K562 (cell line): ENCODE results near the gene ZNF460. TPM values are rescaled to one million over a fixed set of nuclear protein-coding genes. Genes with fewer than 3 reads are reported as not detected.

Experiments
- E2F8 ChIP-seq: fragments of 450-650 bp; IDR thresholded peaks from 2 replicates; pipeline ENCODE4 v1.7.1; 2018; ENCODE audit warnings: mild to moderate bottlenecking, low read depth; ENCODE audit not compliant: partially characterized antibody
- ETS2 ChIP-seq: IDR thresholded peaks from 2 replicates; pipeline ENCODE4 v1.6.1; 2016; ENCODE audit warnings: borderline replicate concordance, missing genetic modification characterization, mild to moderate bottlenecking, moderate library complexity, missing compliant biosample characterization; ENCODE audit not compliant: poor library complexity, severe bottlenecking
- GTF2A2 ChIP-seq: IDR thresholded peaks from 2 replicates; pipeline ENCODE4 v1.6.1; 2016; ENCODE audit warnings: mild to moderate bottlenecking, missing genetic modification characterization, missing compliant biosample characterization
- LARP7 ChIP-seq: fragments of 450-650 bp; IDR thresholded peaks from 2 replicates; pipeline ENCODE4 v1.6.1; 2016
- MAFG ChIP-seq: fragments of 450-650 bp; conservative IDR thresholded peaks from 2 replicates; pipeline ENCODE4 v1.6.1; 2016; ENCODE audit warnings: missing genetic modification characterization, missing compliant biosample characterization
- MBD2 ChIP-seq: sonication (generic); IDR thresholded peaks from 2 replicates; pipeline ENCODE4 v1.6.1; 2016; ENCODE audit warnings: low read depth, borderline replicate concordance
- SIRT6 ChIP-seq: IDR thresholded peaks from one replicate; pipeline ENCODE4 v1.6.1; 2012; ENCODE audit warnings: low read depth, mild to moderate bottlenecking, control low read depth, inconsistent platforms, low read length, moderate library complexity
- ZC3H11A ChIP-seq: IDR thresholded peaks from 2 replicates; pipeline ENCODE4 v1.6.1; 2012; ENCODE audit warnings: low read depth, low read length, improper control_type of control experiment
- ZNF311 ChIP-seq: fragments of 250-450 bp; sonication (Bioruptor Pico); IDR thresholded peaks from 2 replicates; pipeline ENCODE4 v1.4.0; 2020; ENCODE audit warnings: mild to moderate bottlenecking, moderate library complexity
- ZNF586 ChIP-seq: fragments of 450-650 bp; formaldehyde crosslinking; conservative IDR thresholded peaks from 2 replicates; pipeline ENCODE4 v1.4.0; 2020; ENCODE audit warnings: mild to moderate bottlenecking, moderate library complexity
- polyA plus RNA-seq, 8 experiments: library from polyadenylated mRNA; depleted of rRNA in 4 of 8; stranded (reverse) in 5 of 8; unstranded in 3 of 8; fragments of >200 nt; fragmentation: Nextera tagmentation in 2 of 8; fragmentation: Illumina TruSeq in 1 of 8; extraction: Ambion mirVana in 2 of 8; extraction: Trizol in 1 of 8; gene quantifications; 2 replicates each; pipeline versions ENCODE4 v1.2.1 to v1.2.3, GENCODE V29; 2011 to 2014; ENCODE audit warnings: inconsistent platforms in 1 of 8, missing spikeins in 1 of 8
- total RNA-seq, 7 experiments: library from RNA; depleted of rRNA in 6 of 7; stranded (reverse); fragments of >200 nt in 6 of 7; fragmentation: Illumina TruSeq in 2 of 7; extraction: Trizol in 2 of 7; gene quantifications; 2 replicates each; pipeline versions ENCODE4 v1.2.1 to v1.2.3, GENCODE V29; 2011 to 2021; ENCODE audit warnings: low replicate concordance in 1 of 7
- TF ChIP-seq, protein P1 (sequence below): fragments of 200-600 bp; sonication (generic); IDR thresholded peaks from one replicate; pipeline ENCODE4 v1.6.1; 2012; ENCODE audit warnings: mild to moderate bottlenecking, low read depth, low read length, inconsistent platforms
- TF ChIP-seq, protein P2 (sequence below): fragments of 250-450 bp; sonication (Bioruptor Pico); IDR thresholded peaks from 2 replicates; pipeline ENCODE4 v1.4.0; 2020

ZNF460 gene
- total and polyA plus RNA-seq, 9 of the 15 experiments (the other 6 are each of a cell fraction or from before 2014, with no cell fraction given), result 0.45 to 36.2 (median 16.6) TPM

GRCh38 chr19:57320180-57321084 lies 40.1 kb downstream of the ZNF460 start, which contains the start of gene ZNF543 (continued):
- TF ChIP-seq E2F8 (peak; percentile 59), ZC3H11A (no peak), ETS2 (no peak), SIRT6 (no peak), LARP7 (no peak), GTF2A2 (tag) (no peak), MAFG (tag) (no peak), ZNF311 (CRISPR knock-in tag) (no peak), ZNF586 (no peak), MBD2 (peak; percentile 50; the same call in 1 of the 2 replicates)
- TF ChIP-seq, protein P1, sequence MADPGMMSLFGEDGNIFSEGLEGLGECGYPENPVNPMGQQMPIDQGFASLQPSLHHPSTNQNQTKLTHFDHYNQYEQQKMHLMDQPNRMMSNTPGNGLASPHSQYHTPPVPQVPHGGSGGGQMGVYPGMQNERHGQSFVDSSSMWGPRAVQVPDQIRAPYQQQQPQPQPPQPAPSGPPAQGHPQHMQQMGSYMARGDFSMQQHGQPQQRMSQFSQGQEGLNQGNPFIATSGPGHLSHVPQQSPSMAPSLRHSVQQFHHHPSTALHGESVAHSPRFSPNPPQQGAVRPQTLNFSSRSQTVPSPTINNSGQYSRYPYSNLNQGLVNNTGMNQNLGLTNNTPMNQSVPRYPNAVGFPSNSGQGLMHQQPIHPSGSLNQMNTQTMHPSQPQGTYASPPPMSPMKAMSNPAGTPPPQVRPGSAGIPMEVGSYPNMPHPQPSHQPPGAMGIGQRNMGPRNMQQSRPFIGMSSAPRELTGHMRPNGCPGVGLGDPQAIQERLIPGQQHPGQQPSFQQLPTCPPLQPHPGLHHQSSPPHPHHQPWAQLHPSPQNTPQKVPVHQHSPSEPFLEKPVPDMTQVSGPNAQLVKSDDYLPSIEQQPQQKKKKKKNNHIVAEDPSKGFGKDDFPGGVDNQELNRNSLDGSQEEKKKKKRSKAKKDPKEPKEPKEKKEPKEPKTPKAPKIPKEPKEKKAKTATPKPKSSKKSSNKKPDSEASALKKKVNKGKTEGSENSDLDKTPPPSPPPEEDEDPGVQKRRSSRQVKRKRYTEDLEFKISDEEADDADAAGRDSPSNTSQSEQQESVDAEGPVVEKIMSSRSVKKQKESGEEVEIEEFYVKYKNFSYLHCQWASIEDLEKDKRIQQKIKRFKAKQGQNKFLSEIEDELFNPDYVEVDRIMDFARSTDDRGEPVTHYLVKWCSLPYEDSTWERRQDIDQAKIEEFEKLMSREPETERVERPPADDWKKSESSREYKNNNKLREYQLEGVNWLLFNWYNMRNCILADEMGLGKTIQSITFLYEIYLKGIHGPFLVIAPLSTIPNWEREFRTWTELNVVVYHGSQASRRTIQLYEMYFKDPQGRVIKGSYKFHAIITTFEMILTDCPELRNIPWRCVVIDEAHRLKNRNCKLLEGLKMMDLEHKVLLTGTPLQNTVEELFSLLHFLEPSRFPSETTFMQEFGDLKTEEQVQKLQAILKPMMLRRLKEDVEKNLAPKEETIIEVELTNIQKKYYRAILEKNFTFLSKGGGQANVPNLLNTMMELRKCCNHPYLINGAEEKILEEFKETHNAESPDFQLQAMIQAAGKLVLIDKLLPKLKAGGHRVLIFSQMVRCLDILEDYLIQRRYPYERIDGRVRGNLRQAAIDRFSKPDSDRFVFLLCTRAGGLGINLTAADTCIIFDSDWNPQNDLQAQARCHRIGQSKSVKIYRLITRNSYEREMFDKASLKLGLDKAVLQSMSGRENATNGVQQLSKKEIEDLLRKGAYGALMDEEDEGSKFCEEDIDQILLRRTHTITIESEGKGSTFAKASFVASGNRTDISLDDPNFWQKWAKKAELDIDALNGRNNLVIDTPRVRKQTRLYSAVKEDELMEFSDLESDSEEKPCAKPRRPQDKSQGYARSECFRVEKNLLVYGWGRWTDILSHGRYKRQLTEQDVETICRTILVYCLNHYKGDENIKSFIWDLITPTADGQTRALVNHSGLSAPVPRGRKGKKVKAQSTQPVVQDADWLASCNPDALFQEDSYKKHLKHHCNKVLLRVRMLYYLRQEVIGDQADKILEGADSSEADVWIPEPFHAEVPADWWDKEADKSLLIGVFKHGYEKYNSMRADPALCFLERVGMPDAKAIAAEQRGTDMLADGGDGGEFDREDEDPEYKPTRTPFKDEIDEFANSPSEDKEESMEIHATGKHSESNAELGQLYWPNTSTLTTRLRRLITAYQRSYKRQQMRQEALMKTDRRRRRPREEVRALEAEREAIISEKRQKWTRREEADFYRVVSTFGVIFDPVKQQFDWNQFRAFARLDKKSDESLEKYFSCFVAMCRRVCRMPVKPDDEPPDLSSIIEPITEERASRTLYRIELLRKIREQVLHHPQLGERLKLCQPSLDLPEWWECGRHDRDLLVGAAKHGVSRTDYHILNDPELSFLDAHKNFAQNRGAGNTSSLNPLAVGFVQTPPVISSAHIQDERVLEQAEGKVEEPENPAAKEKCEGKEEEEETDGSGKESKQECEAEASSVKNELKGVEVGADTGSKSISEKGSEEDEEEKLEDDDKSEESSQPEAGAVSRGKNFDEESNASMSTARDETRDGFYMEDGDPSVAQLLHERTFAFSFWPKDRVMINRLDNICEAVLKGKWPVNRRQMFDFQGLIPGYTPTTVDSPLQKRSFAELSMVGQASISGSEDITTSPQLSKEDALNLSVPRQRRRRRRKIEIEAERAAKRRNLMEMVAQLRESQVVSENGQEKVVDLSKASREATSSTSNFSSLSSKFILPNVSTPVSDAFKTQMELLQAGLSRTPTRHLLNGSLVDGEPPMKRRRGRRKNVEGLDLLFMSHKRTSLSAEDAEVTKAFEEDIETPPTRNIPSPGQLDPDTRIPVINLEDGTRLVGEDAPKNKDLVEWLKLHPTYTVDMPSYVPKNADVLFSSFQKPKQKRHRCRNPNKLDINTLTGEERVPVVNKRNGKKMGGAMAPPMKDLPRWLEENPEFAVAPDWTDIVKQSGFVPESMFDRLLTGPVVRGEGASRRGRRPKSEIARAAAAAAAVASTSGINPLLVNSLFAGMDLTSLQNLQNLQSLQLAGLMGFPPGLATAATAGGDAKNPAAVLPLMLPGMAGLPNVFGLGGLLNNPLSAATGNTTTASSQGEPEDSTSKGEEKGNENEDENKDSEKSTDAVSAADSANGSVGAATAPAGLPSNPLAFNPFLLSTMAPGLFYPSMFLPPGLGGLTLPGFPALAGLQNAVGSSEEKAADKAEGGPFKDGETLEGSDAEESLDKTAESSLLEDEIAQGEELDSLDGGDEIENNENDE, result no peak
- TF ChIP-seq, protein P2, sequence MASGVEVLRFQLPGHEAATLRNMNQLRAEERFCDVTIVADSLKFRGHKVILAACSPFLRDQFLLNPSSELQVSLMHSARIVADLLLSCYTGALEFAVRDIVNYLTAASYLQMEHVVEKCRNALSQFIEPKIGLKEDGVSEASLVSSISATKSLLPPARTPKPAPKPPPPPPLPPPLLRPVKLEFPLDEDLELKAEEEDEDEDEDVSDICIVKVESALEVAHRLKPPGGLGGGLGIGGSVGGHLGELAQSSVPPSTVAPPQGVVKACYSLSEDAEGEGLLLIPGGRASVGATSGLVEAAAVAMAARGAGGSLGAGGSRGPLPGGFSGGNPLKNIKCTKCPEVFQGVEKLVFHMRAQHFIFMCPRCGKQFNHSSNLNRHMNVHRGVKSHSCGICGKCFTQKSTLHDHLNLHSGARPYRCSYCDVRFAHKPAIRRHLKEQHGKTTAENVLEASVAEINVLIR (CRISPR knock-in tag), result peak; percentile 84
